ENCODE measurements around the gene SLC28A1. TPM values are rescaled to one million over a fixed set of nuclear protein-coding genes. Genes with fewer than 3 reads are reported as not detected.

SLC28A1 gene
- total and polyA plus RNA-seq, 9 donors = 0.02 to 0.92 (median 0.18) TPM; not detected in 3

DNA sequence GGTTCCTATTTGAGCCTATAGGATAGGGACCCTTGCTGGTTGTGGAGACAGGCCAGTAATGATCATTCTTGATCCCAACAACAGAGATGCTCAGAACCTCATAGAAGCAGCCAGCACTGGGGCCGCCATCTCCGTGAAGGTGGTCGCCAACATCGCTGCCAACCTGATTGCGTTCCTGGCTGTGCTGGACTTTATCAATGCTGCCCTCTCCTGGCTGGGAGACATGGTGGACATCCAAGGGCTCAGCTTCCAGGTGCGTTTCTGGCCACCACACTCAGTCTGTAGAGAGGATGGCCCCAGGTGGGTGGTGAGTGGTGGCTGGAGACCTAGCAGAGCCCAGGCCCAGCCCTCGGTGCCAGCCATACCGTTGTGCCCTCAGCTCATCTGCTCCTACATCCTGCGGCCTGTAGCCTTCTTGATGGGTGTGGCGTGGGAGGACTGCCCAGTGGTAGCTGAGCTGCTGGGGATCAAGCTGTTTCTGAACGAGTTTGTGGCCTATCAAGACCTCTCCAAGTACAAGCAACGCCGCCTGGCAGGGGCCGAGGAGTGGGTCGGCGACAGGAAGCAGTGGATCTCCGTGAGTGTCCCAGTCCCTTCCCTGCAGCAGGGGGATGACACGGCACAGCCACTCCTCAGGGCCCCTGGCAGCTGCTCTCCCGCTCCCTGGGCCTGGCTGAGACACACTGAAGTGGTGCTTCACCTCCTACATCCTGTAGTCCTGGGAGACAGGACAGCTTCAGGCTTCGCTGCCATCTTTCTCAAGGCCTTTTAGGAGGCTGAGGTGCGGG lies 50.7 kb downstream of the SLC28A1 start:
- no peak for TF ChIP-seq EP300 (IDR thresholded peaks at IDR 0.05)
- no peak for TF ChIP-seq POLR2A (IDR thresholded peaks at IDR 0.05)
- TF ChIP-seq, protein P1, sequence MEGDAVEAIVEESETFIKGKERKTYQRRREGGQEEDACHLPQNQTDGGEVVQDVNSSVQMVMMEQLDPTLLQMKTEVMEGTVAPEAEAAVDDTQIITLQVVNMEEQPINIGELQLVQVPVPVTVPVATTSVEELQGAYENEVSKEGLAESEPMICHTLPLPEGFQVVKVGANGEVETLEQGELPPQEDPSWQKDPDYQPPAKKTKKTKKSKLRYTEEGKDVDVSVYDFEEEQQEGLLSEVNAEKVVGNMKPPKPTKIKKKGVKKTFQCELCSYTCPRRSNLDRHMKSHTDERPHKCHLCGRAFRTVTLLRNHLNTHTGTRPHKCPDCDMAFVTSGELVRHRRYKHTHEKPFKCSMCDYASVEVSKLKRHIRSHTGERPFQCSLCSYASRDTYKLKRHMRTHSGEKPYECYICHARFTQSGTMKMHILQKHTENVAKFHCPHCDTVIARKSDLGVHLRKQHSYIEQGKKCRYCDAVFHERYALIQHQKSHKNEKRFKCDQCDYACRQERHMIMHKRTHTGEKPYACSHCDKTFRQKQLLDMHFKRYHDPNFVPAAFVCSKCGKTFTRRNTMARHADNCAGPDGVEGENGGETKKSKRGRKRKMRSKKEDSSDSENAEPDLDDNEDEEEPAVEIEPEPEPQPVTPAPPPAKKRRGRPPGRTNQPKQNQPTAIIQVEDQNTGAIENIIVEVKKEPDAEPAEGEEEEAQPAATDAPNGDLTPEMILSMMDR (IDR thresholded peaks at IDR 0.05) = no peak

DNA sequence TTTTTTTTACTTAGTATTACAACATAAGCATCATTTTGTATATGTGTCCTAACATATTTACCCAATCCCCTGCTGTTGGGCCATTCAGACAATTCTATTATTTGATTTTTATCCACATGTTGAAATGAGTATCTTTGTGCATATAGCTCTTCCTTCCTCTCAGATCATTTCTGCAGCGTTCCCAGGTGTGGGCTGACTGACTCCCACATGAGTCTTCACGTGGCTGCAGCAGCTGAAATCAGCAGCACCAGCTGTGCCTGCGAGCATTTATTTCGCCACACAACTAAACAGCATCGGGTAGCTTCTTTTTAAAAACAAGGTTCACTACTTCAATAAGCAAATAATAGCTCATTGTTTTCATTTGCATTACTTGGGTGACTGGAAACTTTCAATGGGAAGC lies 52.7 kb downstream of the SLC28A1 start:
- intact Hi-C loops (cut with DNase I) = loop anchor here in 1 of 4 donors (10.0 kb wide), 1 partner anchor 352 kb away; no protein-coding TSS in a partner anchor
- no peaks in the 10 kb centered on the region for H3K9me3 ChIP-seq
- H3K36me3 ChIP-seq = no peaks in the 10 kb centered on the region
- no peak overlapping the region for H3K4me3 ChIP-seq
- H3K27ac ChIP-seq = no peak overlapping the region
- 8 to 38% (median 9%) methylated on average over 5 of the region's 5 CpGs for WGBS, 3 donors
- H3K27me3 ChIP-seq = no peaks in the 10 kb centered on the region
- TF ChIP-seq EP300 (IDR thresholded peaks at IDR 0.05) = no peak
- no peak for TF ChIP-seq POLR2A (IDR thresholded peaks at IDR 0.05)
- TF ChIP-seq, protein P1 (IDR thresholded peaks at IDR 0.05) = no peak
- DNase-seq = no peak
- H3K4me1 ChIP-seq (ENCODE audit: insufficient read depth) = no peaks in the 10 kb centered on the region

More for the DNA sequence above, 50.7 kb downstream of the SLC28A1 start:
- Histone ChIP-seq H3K9me3 (no peaks in the 10 kb centered on the region), H3K36me3 (no peaks in the 10 kb centered on the region), H3K4me3 (no peak overlapping the region), H3K27ac (no peak overlapping the region), H3K4me1 (ENCODE audit: insufficient read depth) (no peaks in the 10 kb centered on the region), H3K27me3 (no peaks in the 10 kb centered on the region)
- 86 to 93% (median 89%) methylated on average over 17 to 21 of the region's 21 CpGs for WGBS, 3 donors
- no peak for DNase-seq
- intact Hi-C loops (cut with DNase I) = loop anchor here in 2 of 4 donors (5.0 to 10.0 kb wide), 2 partner anchors 68 to 350 kb away; no protein-coding TSS in a partner anchor

DNA sequence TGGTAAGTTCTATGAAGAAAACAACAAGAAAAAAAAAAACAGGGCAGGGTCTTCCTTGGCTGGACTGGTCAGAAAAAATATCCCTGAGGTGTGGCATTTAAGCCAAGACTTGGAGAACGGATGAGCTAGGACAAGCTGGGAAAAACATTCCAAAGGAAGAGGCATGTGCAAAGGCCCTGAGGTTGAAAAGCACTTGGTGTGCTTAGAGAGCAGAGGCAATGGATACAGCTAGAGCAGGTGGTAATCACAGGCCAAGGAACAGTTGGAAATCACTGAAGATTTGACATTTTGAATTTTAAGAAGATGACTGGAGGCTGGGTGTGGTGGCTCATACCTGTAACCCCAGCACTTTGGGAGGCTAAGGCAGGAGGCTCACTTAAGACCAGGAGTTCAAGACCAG lies 54.3 kb downstream of the SLC28A1 start:
- no peaks in the 10 kb centered on the region for H3K4me1 ChIP-seq (ENCODE audit: insufficient read depth)
- TF ChIP-seq POLR2A (IDR thresholded peaks at IDR 0.05) (no peak), EP300 (IDR thresholded peaks at IDR 0.05) (no peak)
- TF ChIP-seq, protein P1 (IDR thresholded peaks at IDR 0.05) = no peak
- DNase-seq = no peak
- H3K4me3 ChIP-seq = no peak overlapping the region
- WGBS, 3 donors = 88 to 98% (median 92%) methylated on average over 1 of the region's 1 CpG
- H3K9me3 ChIP-seq = no peaks in the 10 kb centered on the region
- H3K27ac ChIP-seq = no peak overlapping the region
- no peaks in the 10 kb centered on the region for H3K27me3 ChIP-seq
- intact Hi-C loops (cut with DNase I) = loop anchor here in 1 of 4 donors (10.0 kb wide), 1 partner anchor 354 kb away; no protein-coding TSS in a partner anchor
- no peaks in the 10 kb centered on the region for H3K36me3 ChIP-seq

DNA sequence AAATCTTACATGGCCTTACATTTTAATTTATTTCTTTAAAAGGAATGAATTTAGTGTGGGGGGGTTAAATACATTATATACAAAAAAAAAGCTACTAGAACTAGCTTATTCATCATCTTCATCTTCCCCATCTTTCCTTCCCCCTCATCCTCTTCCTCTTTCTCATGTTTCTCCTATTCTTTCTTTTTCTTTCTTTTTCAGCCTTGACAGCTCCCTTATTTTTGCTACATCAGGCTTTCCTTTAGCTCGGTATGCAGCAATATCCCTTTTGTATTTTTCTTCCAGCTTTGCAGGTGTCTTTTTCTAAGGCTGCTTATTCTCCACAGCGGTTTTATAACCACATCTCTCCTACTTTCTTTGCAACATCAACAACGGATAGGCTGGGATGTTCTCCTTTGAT lies 55.9 kb downstream of the SLC28A1 start:
- WGBS, 3 donors = 42 to 64% (median 58%) methylated on average over 3 of the region's 3 CpGs
- TF ChIP-seq, protein P1 (IDR thresholded peaks at IDR 0.05) = no peak
- no peak for TF ChIP-seq POLR2A (IDR thresholded peaks at IDR 0.05)
- TF ChIP-seq EP300 (IDR thresholded peaks at IDR 0.05) = no peak
- no peak for DNase-seq
- H3K9me3 ChIP-seq = no peaks in the 10 kb centered on the region
- no peaks in the 10 kb centered on the region for H3K27me3 ChIP-seq
- no peaks in the 10 kb centered on the region for H3K4me1 ChIP-seq (ENCODE audit: insufficient read depth)
- intact Hi-C loops (cut with DNase I) = no loop called here
- no peaks in the 10 kb centered on the region for H3K36me3 ChIP-seq
- H3K27ac ChIP-seq = no peak overlapping the region
- H3K4me3 ChIP-seq = no peak overlapping the region

Measured in ovary (tissue), 9 donors.